A549 (cell line): ENCODE measurements around the gene POU2F3. TPM values are rescaled to one million over a fixed set of nuclear protein-coding genes. Genes with fewer than 3 reads are reported as not detected.

Source experiments
- ATAC-seq, 2 experiments: fragments of 200-7000 bp in 1 of 2; fragments of >200 bp in 1 of 2; cut with Nextera tagmentation in 1 of 2; cut with Tn5 transposase in 1 of 2; 3 replicates each; pipeline versions ENCODE4 v1.8.0 to v1.9.1; 2018 to 2020; ENCODE audit warnings: mild to moderate bottlenecking in 1 of 2, moderate library complexity in 1 of 2
- CTCF ChIA-PET: fragments of 300-600 bp; sonication (Branson Sonifier 250); formaldehyde crosslinking; extraction: SDS; loops from one replicate; lab custom pipeline; 2021; ENCODE audit warnings: antibody characterized with exemption, inconsistent platforms; lab: Yijun Ruan, JAX
- POLR2A ChIA-PET: fragments of 350-600 bp; formaldehyde crosslinking; extraction: SDS; loops from one replicate; lab custom pipeline; 2021; ENCODE audit warnings: antibody characterized with exemption, inconsistent platforms; lab: Yijun Ruan, JAX
- DNase-seq, 2 experiments: peaks; one replicate each; pipeline versions ENCODE4 v3.0.0 to v3.0.0-alpha.2; 2011 to 2016; ENCODE audit warnings: low read depth in 1 of 2, low spot score in 1 of 2
- FAIRE-seq: peaks from 2 replicates; lab custom pipeline; 2011; peaks lifted over from hg19 to GRCh38; lab: Jason Lieb, UNC
- H3K27ac ChIP-seq, 2 experiments: fragments of >200 bp; sonication (Bioruptor Twin); formaldehyde crosslinking; 3 replicates each; pipeline ENCODE4 v1.5.1; 2016 to 2017
- H3K4me1 ChIP-seq: fragments of >200 bp; sonication (Bioruptor Twin); formaldehyde crosslinking; 3 replicates; pipeline ENCODE4 v1.6.1; 2016
- H3K4me2 ChIP-seq: fragments of >200 bp; sonication (Bioruptor Twin); formaldehyde crosslinking; 3 replicates; pipeline ENCODE4 v1.6.1; 2016
- H3K4me3 ChIP-seq: fragments of >200 bp; sonication (Bioruptor Twin); formaldehyde crosslinking; 3 replicates; pipeline ENCODE4 v1.5.1; 2016
- H3K9me3 ChIP-seq: fragments of >200 bp; sonication (Bioruptor Twin); formaldehyde crosslinking; 3 replicates; pipeline ENCODE4 v1.6.1; 2016
- CBX2 ChIP-seq: fragments of 200-600 bp; sonication (generic); IDR thresholded peaks from 2 replicates; pipeline ENCODE4 v1.6.1; 2016; ENCODE audit warnings: low read depth, mild to moderate bottlenecking, borderline replicate concordance
- CBX8 ChIP-seq: fragments of 200-600 bp; sonication (generic); IDR thresholded peaks from 2 replicates; pipeline ENCODE4 v1.6.1; 2016
- CHD2 ChIP-seq: fragments of 150-350 bp; IDR thresholded peaks from 2 replicates; pipeline ENCODE4 v1.6.1; 2014; ENCODE audit warnings: low read length; ENCODE audit not compliant: partially characterized antibody
- CHD4 ChIP-seq: fragments of 200-600 bp; sonication (generic); IDR thresholded peaks from 2 replicates; pipeline ENCODE4 v1.6.1; 2016; ENCODE audit warnings: antibody characterized with exemption, mild to moderate bottlenecking, borderline replicate concordance
- E2F6 ChIP-seq: IDR thresholded peaks from 2 replicates; pipeline ENCODE4 v1.6.1; 2012; ENCODE audit warnings: low read depth, borderline replicate concordance
- EHF ChIP-seq: fragments of 250-450 bp; sonication (Bioruptor Pico); IDR thresholded peaks from 2 replicates; pipeline ENCODE4 v1.5.0; 2020; ENCODE audit warnings: mild to moderate bottlenecking
- EHMT2 ChIP-seq: fragments of 200-600 bp; sonication (generic); IDR thresholded peaks from 2 replicates; pipeline ENCODE4 v1.6.1; 2016; ENCODE audit warnings: antibody characterized with exemption, low read depth, mild to moderate bottlenecking, moderate library complexity
- FOSB ChIP-seq: fragments of 250-450 bp; sonication (Bioruptor Pico); IDR thresholded peaks from 2 replicates; pipeline ENCODE4 v1.5.0; 2020; ENCODE audit warnings: mild to moderate bottlenecking, moderate library complexity
- FOXS1 ChIP-seq: fragments of 250-450 bp; sonication (Bioruptor Pico); IDR thresholded peaks from 2 replicates; pipeline ENCODE4 v1.5.0; 2020; ENCODE audit warnings: mild to moderate bottlenecking, moderate library complexity
- HDAC2 ChIP-seq: fragments of 200-600 bp; sonication (generic); IDR thresholded peaks from 2 replicates; pipeline ENCODE4 v1.6.1; 2016
- HES2 ChIP-seq: fragments of >200 bp; sonication (Bioruptor Twin); formaldehyde crosslinking; IDR thresholded peaks from 2 replicates; pipeline ENCODE4 v1.6.1; 2016
- HMGXB4 ChIP-seq: fragments of 250-450 bp; sonication (Bioruptor Pico); IDR thresholded peaks from 2 replicates; pipeline ENCODE4 v1.5.0; 2021; ENCODE audit warnings: mild to moderate bottlenecking, moderate library complexity, borderline replicate concordance
- HOXA7 ChIP-seq: fragments of 250-450 bp; sonication (Bioruptor Pico); IDR thresholded peaks from 2 replicates; pipeline ENCODE4 v1.5.0; 2020; ENCODE audit warnings: mild to moderate bottlenecking, moderate library complexity
- HOXB5 ChIP-seq: fragments of 250-450 bp; sonication (Bioruptor Pico); IDR thresholded peaks from 2 replicates; pipeline ENCODE4 v1.5.0; 2020; ENCODE audit warnings: mild to moderate bottlenecking, moderate library complexity
- JUNB ChIP-seq: fragments of >200 bp; sonication (Bioruptor Twin); formaldehyde crosslinking; IDR thresholded peaks from 2 replicates; pipeline ENCODE4 v1.6.1; 2016
- MAFK ChIP-seq: fragments of 450-650 bp; IDR thresholded peaks from 2 replicates; pipeline ENCODE4 v1.6.1; 2014; ENCODE audit not compliant: partially characterized antibody
- MAZ ChIP-seq: fragments of 150-350 bp; IDR thresholded peaks from 2 replicates; pipeline ENCODE4 v1.6.1; 2014; ENCODE audit warnings: antibody characterized with exemption, low read depth, low read length, borderline replicate concordance
- NPAS2 ChIP-seq: fragments of 250-450 bp; sonication (Bioruptor Pico); IDR thresholded peaks from 2 replicates; pipeline ENCODE4 v1.8.0; 2022; ENCODE audit warnings: mild to moderate bottlenecking, moderate library complexity, borderline replicate concordance
- PHF8 ChIP-seq: fragments of 200-600 bp; sonication (generic); IDR thresholded peaks from 2 replicates; pipeline ENCODE4 v1.6.1; 2016; ENCODE audit warnings: low read depth, mild to moderate bottlenecking, antibody characterized with exemption, moderate library complexity, borderline replicate concordance
- RCOR1 ChIP-seq: fragments of 150-350 bp; IDR thresholded peaks from 2 replicates; pipeline ENCODE4 v1.6.1; 2014; ENCODE audit warnings: antibody characterized with exemption, low read length, low read depth
- TFCP2L1 ChIP-seq: fragments of 250-450 bp; sonication (Bioruptor Pico); IDR thresholded peaks from 2 replicates; pipeline ENCODE4 v1.5.0; 2021; ENCODE audit warnings: mild to moderate bottlenecking
- ZFP36 ChIP-seq: fragments of 450-650 bp; IDR thresholded peaks from 2 replicates; pipeline ENCODE4 v1.6.1; 2014; ENCODE audit warnings: borderline replicate concordance; ENCODE audit not compliant: partially characterized antibody
- ZSCAN20 ChIP-seq: fragments of 250-450 bp; sonication (Bioruptor Pico); IDR thresholded peaks from 2 replicates; pipeline ENCODE4 v1.8.0; 2022; ENCODE audit warnings: mild to moderate bottlenecking, moderate library complexity
- WGBS: methylation state at CpG from one replicate; pipeline ENCODE4 v1.1.6; 2017; ENCODE audit errors: missing lambda C conversion rate; 5-methylcytosine and 5-hydroxymethylcytosine counted together
- polyA plus RNA-seq, 4 experiments: library from polyadenylated mRNA; depleted of rRNA in 3 of 4; stranded (reverse); fragments of >200 nt; fragmentation: RNase III in 1 of 4; extraction: RNeasy Plus Mini Kit Qiagen cat#74134 plus additional on column Dnase treatment in 1 of 4; gene quantifications; 2 replicates in 3 of 4; 3 replicates in 1 of 4; pipeline ENCODE4 v1.2.3, GENCODE V29; 2011 to 2017
- TF ChIP-seq, protein P1 (sequence below): IDR thresholded peaks from 2 replicates; pipeline ENCODE4 v1.6.1; 2012
- TF ChIP-seq, protein P2 (sequence below): fragments of 450-650 bp; IDR thresholded peaks from 2 replicates; pipeline ENCODE4 v1.6.1; 2014; ENCODE audit warnings: antibody characterized with exemption

POU2F3 gene
- polyA plus RNA-seq, 2 of the 4 experiments (the other 2 are of a cell fraction) = not detected

- H3K4me2 ChIP-seq = no peak overlapping the region
- ATAC-seq (no peak), FAIRE-seq (no peak), DNase-seq (no peak)
- 77% methylated on average over 3 of the region's 12 CpGs for WGBS
- no peaks in the 10 kb centered on the region for H3K4me1 ChIP-seq
- no peaks in the 10 kb centered on the region for H3K9me3 ChIP-seq
- CTCF ChIA-PET = interaction anchor here (1.2 to 2.5 kb wide), 4 partner anchors 11 to 85 kb away, joined by 3 to 10 read pairs (median 4); no protein-coding TSS in a partner anchor
- POLR2A ChIA-PET = no interaction called here
- no peak for TF ChIP-seq ZFP36
- no peak for TF ChIP-seq EHF (CRISPR knock-in tag)
- TF ChIP-seq, protein P1, sequence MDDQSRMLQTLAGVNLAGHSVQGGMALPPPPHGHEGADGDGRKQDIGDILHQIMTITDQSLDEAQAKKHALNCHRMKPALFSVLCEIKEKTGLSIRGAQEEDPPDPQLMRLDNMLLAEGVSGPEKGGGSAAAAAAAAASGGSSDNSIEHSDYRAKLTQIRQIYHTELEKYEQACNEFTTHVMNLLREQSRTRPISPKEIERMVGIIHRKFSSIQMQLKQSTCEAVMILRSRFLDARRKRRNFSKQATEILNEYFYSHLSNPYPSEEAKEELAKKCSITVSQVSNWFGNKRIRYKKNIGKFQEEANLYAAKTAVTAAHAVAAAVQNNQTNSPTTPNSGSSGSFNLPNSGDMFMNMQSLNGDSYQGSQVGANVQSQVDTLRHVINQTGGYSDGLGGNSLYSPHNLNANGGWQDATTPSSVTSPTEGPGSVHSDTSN = no peak
- TF ChIP-seq CBX8 = no peak
- no peak for TF ChIP-seq MAFK
- TF ChIP-seq EHMT2 = no peak
- no peak for TF ChIP-seq HDAC2
- TF ChIP-seq CHD4 = no peak
- TF ChIP-seq FOXS1 = no peak
- TF ChIP-seq JUNB = no peak
- TF ChIP-seq ZSCAN20 (CRISPR knock-in tag) = no peak
- no peak for TF ChIP-seq CBX2
- TF ChIP-seq HOXB5 = no peak
- TF ChIP-seq, protein P2, sequence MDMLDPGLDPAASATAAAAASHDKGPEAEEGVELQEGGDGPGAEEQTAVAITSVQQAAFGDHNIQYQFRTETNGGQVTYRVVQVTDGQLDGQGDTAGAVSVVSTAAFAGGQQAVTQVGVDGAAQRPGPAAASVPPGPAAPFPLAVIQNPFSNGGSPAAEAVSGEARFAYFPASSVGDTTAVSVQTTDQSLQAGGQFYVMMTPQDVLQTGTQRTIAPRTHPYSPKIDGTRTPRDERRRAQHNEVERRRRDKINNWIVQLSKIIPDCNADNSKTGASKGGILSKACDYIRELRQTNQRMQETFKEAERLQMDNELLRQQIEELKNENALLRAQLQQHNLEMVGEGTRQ = no peak
- TF ChIP-seq CHD2 = no peak
- TF ChIP-seq TFCP2L1 (CRISPR knock-in tag) = no peak
- TF ChIP-seq FOSB (CRISPR knock-in tag) = no peak
- TF ChIP-seq PHF8 = no peak
- TF ChIP-seq RCOR1 = no peak
- H3K4me3 ChIP-seq = no peak overlapping the region
- H3K27ac ChIP-seq = no peak overlapping the region
These were observed 21.8 kb upstream of the POU2F3 start for GRCh38 chr11:120217941-120218694.

DNA sequence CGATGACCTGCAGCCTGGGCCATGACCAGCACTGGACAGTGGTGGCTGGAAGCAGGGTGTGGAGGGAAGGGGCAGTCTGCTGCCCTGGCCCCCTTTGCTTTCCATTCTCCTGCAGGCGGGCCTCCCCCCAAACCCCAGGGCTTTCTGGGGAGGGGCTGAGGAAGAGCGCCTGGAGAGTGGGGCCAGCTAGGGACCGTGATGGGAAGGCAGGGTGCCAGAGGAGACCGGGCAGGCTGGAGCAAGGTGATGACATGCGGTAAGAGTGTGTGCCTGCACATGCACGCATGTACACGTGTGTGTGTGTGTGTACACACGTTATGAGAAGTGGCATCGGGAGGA is 21.3 kb upstream of the POU2F3 start:
- Histone ChIP-seq H3K9me3 (no peaks in the 10 kb centered on the region), H3K27ac (no peak overlapping the region), H3K4me3 (no peak overlapping the region), H3K4me2 (no peak overlapping the region), H3K4me1 (no peaks in the 10 kb centered on the region)
- no peak for ATAC-seq
- TF ChIP-seq HES2 (no peak), MAZ (no peak), NPAS2 (no peak), E2F6 (no peak), HMGXB4 (CRISPR knock-in tag) (no peak), HOXA7 (no peak), CHD4 (no peak), FOXS1 (no peak)
- TF ChIP-seq, protein P1 = no peak
- WGBS = 81% methylated on average over 9 of the region's 10 CpGs
- ChIA-PET CTCF (no interaction called here), POLR2A (no interaction called here)
- no peak for FAIRE-seq
- no peak for DNase-seq
